ENCODE measurements around the gene CCL19.

The CCL19 gene

DNA sequence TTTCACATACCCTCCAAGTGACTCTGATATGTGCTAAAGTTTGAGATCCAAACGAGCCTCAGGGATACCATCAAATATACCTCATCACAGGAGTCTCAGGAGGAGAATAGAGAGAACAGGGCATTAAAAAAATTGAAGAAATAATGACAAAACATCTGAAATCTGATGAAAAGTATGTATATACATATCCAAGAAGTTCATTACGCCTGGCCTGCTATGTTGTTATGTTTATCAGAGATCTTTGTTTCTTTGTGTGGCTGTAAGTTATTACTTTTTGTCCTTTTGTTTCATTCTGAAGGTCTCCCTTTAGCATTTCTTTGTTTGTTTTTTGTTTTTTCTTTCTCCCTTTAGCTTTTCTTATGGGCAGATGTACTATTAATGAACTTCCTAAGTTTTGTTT lies 2.5 kb upstream of the CCL19 start:
- no peak for DNase-seq

DNA sequence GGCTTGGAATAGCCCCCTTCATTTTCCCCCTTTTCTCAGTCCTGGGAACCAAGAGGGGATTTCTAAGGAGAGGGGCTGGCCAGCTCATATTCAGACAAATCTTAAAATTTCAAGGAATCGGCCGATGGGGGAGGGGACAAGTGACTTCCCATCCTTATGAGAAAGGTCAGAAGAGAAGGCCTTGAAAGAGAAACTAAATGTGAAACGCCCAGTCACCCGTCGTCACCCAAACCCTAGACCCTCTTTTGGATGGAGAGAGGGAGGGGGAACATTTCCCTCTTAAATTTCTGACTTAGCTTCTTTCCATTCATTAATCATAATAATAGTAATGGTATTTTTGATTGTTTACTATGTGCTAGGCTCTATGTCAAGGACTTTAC lies 850 bp upstream of the CCL19 start:
- DNase-seq: no peak

DNA sequence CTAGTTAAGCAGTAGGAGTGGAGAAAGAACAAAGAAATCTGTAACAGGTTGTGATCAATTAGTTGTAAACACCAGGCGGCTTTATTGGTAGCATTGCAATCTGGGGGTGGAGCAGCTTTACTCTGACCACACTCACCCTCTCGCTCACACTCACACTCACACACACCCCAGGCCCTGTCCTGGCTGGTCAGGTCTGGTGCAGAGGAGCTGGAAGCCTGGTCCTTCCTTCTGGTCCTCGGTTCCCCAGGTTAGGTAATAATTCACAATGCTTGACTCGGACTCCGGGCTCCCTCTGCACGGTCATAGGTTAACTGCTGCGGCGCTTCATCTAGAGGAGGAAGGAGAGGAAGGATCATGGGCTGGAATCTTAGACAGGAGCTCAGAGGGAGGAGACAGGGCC lies 1.6 kb downstream of the CCL19 start:
- no peak for DNase-seq

DNA sequence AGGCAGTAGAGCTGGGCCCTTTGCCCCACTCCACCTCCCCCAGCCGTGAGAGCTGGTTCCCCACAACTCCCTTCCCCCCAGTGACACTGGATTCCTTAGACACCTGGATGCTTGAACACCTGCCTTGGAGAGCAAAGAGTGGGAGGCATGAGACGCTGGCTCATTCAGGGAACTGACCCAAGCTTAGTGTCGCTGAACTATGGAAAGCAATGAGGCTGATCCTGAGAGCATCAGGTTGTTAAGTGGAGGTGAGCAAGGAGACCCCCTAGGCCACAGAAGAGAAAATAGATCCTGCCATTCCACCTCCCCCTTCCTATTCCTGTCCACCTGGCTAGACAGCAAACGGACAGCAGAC lies 2.0 kb downstream of the CCL19 start:
- no peak for DNase-seq

DNA sequence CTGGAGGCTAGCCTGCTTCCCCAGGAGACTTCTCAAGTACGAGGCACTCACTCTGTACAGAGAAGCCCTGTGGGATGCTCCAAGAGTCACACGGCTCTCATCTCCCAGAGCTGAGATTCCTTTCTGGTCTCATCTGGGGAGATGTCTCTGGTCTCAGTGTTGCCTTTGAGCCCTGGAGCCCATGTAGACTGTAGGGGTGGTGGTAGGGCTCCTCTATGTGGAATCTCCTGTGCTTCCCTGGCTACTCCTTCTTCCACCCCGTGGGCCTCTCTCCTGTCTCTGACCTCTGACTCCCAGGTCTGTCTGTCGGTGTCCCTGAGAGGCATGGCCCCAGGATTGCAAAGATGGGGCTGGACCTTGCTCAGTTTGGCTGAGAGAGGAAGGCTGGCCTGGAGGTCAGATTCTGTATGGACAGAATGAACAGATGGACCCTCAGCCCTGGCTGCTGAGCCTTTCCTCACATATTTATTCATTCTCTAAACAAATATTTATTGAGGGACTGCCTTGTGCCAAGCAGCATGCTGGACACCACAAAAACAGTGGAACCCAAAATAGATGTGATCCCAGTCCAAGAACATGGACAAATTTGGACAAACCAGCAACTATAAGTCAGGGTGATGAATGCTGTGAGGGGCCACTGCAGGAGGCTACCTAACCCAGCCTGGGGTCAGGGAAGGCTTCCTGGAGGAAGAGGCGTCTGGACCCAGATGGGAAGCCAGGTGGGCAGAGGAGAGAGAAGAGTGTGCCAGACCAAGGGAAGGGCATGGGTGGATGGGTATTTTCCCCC lies 2.6 kb downstream of the CCL19 start:
- DNase-seq: no peak

DNA sequence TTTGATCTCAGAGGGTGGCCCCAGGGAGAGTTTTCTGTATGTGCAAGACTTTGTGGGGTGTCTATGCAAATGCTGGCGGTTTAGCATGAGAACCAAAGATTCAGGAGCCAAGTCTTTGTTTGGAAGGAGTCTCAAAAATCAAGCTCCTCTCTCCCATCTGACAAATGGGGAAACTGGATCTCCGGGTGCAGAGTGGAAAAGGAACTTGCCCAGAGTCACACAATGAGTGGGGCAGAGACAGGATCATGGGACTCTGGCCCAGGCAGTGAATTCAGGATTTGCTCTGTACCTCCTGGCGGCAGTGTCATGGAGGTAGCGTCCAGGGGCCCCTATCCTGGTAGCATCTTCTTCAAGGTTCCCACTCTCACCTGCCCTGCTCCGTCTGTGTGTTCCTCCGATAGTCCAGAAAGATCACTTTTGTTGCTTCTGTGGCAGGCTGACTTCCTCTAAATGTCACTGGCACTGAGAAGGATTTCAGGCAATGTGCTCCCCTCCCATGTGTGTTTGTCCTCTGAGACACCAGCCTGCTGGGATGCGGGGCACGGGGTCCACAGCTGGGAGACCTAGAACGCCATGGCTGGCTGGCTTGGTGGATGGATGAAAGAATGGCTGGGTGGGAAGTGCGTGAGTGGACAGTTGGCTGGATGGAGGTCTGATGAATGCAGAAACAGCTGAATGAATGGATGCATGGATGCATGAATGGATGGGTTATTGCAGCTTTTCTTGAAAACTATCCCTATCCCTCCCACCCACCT lies 3.6 kb downstream of the CCL19 start:
- no peak for DNase-seq

DNA sequence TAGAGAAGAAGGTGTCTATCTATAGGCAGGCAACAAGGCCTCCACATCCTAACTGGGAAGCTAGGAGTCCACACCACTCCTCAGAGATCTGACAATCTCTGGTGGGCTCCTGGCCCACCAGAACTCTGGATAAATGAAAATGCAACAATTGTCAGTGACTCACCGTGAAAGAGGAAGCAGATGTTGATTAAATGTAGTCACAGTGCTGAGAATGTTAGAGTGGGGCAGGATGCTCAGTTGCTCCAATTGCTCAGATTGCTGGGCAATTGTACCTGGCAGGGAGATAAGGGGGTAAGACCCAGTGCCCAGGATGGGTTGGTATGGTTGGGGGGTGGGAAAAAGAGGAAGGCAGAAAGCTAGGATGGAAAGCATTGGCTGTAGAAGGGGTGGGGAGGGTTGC lies 4.3 kb downstream of the CCL19 start:
- DNase-seq: no peak

DNA sequence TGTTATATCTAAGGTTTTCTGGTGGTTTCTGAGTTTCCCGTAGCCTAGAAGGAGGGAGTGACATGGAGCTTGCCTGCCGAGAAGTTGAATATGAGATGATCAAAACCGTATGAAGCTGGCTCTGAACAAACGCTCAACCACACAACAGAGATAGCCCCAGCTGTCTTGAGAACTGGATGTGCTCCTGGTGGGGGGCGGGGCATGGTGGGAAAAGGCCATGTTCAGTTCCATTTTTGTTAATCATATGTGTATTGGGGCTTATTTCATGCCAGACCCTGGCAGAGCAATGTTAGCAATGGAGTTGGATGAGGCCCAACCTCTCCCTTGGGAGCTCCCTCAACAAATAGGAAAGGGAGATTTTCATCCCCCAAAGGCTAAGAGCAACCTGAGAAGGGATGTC lies 4.8 kb downstream of the CCL19 start:
- DNase-seq: no peak

DNA sequence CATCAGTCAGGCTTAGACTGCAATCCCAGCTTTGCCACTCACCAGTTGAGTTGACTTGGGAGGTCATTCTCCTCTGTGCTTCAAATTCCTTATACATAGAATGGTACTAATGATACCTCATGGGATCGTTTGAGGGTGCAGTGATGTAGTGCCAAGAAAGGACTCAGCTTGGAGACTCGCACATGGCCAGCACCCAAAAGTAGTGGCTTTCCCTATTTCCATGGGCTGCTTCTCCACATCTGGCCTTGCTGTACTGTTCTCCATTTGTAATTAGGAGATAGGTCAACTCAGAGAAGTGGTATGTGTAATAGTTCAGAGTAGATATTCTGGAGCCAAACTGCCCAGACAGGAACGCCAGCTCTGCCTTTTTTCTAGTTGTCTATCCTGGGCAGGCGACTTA lies 5.5 kb downstream of the CCL19 start:
- no peak for DNase-seq

DNA sequence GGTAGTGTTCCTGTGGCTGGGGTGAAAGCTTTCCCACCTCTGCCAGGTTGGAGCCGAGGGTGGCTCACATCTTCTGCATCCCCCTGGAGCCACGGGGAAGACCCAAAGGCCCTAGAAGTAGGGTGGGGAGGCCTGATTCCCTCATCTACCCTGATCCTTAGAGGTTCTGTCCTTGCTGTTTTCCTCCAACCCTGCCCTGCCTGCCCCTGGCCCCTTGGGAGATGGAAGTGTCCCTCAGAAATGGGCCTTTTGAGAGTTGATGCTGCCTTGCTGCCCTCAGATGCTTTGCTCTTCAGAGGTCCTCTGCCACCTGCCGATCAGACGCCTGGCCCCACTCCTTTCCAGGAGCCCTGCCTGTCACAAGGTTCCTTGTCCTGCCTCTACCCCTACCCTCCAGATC lies 6.3 kb downstream of the CCL19 start:
- DNase-seq: no peak

DNA sequence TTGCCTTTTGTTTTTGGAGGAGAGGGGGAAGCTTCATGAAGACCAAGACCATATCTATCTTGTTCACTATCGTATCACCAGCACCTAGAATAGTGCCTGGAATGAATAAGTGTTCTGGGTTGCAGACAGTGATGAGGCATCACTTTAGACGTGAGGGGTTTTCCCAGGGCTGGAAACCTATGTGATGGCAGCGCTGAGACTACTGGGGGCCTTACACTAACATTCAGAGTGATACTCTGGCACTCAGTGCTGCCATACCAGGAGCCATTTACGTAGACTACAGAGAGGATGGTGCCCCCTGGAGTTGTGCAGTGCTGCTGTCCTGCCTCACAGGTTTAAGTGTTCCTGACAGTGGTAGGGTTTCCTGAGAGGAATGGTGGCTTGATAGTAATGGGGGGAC lies 6.9 kb downstream of the CCL19 start:
- no peak for DNase-seq

DNA sequence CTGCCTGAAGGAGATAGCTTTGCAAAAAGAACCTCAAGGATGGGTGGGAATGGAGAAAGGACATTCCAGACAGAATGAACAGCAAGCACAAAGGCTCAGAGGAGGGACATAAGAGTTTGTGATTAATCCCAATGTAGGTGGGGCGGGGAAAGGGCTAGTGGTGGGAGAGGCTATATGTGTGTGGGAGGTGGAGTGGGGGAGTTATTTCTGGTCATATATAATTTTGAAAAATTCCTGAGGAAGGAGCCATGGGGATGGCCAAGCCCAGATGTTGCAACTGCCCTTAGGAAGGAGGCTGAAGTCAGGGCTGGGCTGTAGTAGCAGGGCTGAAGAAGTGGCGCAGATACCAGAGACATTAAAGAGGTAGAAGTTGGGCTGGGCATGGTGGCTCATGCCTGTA lies 15.2 kb downstream of the CCL19 start:
- DNase-seq: no peak

DNA sequence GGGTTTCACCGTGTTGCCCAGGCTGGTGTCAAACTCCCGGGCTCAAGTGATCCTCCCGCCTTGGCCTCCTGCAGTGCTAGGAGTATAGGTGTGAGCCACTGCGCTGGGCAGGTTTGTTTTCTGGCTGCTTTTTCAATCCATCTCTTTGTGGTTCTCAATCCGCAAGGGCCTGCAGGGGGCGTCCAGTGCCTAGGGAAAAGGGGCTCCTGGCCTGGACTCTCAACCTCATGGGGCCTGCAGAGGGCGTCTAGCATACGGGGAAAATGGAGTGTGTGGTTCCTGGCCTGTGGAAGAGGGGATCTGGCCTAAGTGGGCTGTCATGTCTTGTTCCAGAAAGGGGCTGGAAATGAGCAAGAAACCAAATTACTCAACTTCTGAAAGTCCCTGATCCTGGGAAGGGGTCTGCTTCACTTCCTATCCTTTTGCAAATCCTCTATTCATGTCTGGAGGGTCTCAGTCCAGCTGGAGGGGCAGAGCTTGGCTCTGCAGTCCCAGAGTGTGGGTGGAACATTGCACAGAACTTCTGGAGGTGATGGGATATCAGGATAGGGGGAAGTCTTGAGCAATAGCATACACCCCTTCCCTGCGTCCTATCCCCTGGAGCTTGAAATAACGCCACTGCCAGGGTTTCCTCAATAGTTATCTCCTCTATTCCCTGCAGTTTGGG lies 15.9 kb downstream of the CCL19 start:
- peak; percentile 57 for DNase-seq

DNA sequence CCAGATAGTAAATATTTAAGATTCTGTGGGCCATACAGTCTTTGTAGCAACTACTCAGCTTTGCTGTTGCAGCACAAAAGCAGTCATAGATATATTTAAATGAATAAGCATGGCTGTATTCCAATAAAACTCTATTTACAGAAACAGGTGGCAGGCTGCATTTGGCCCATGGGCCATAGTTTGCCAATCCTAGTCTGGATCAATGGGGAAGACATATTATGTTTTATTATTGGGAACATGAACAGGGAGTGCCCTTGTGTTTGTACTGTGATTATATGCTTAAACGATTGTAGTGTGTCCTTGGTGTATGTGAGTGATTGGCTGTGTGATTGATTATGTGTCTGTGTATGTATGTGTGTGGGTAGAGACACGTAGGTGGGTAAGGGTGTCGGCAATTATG lies 16.6 kb downstream of the CCL19 start:
- no peak for DNase-seq

DNA sequence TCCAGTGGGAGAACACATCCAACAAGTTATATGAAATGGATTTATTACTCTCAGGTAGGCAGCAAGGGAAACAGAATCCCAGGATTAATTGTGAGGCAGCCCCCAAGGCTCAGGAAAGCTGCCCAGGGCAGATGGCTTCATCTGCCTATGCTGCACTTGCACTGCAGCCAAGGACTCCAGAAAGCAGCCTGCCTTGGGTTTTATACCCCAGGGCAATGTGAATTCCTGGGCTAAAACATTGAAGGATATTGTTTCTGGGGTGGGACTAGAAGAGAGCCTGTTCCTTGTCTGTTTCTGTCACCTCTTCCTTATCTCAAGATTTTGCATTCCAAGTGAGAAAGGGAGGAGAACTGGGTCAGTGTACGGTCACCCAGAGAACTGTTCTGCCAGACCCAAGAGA lies 19.8 kb downstream of the CCL19 start:
- no peak for DNase-seq

DNA sequence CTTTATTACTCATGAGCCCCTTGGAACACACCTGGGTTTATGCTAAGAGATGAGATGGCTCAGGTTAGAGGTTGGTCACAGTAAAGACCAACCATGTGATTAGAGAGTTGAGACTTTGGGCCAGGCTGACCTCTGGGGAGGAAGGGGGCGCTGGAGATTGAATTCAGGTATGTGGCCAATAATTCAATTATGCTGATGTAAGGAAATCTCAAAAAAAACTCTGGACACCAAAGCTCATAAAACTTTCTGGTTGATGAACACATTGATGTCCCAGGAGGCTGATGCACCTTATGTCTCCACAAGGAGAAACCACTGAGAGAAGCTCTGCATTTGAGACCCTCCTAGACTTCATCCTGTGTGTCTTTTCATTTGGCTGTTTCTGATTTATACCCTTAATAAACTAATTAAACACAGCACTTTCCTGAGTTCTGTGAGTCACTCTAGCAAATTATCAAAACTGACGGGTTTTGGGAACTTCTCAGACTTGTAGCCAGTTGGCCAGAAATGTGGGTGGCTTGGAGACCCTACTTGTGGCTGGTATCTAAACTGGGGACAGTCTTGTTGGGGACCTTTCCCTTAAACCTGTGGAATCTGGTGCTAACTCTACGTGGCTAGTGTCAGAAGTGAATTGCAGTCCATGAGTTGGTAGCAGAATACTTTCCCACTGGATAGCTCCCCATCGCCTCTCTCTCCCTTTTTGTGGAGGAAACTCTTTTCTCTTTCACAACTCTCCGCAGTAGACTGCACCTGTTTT lies 21.1 kb downstream of the CCL19 start:
- DNase-seq: no peak

DNA sequence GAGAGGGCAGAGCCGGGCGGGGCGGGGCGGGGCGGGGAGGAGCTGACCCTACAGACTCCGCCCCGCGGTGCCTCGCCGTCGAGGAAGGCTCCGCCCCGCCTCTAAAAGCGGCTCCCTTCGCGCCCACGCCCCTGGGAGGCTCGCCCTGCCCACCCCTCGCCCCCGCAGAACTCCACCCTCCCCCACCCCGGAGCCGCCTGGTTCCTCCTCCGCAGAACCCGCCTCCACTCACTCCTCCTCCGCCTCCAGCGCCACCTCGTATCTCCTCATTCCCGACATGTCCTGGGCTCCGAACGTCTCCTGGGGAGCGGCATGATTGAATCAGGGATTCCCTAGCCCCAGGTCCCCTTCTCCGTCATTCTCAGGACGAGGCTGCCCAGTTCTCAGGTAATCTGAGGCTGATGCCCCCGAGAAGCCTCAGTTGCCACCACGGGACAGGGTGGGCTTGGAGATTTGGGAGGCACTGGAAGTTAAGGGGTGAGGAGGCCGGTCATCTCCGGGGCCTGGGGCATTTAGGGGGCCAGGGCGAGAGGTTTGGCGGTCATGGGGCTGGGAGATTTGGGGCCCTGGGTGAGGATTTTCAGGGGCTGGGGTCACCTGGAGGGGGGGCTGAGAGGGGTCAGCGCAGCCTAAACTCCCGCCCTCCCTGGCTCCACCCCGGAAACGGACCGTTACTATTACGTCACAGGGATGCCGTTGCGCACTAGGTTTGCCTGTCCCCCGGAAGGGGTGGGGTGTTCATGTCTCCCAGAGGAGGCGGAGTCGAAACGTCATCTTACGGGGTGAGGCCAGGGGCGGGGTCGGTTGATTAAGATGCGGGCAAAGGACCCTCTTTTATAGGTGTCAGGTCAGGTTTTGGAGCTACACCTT lies 25.5 kb downstream of the CCL19 start:
- peak; percentile 98 for DNase-seq

DNA sequence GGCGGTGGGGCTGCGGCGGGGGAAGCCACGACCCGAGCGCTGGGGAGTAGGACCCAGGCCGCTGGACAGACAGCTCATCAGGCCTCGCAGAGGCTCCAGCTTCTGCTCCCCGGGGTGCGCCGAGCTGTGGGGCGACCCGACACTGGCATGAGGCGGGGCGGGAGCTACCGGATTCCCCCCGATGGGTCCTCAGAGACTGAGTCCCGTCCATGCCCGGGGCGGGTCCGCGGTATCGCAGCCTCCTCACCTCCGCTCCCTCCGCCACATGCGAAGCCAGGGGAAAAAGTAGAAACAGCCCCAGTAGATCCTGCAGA lies 26.1 kb downstream of the CCL19 start:
- DNase-seq: no peak

DNA sequence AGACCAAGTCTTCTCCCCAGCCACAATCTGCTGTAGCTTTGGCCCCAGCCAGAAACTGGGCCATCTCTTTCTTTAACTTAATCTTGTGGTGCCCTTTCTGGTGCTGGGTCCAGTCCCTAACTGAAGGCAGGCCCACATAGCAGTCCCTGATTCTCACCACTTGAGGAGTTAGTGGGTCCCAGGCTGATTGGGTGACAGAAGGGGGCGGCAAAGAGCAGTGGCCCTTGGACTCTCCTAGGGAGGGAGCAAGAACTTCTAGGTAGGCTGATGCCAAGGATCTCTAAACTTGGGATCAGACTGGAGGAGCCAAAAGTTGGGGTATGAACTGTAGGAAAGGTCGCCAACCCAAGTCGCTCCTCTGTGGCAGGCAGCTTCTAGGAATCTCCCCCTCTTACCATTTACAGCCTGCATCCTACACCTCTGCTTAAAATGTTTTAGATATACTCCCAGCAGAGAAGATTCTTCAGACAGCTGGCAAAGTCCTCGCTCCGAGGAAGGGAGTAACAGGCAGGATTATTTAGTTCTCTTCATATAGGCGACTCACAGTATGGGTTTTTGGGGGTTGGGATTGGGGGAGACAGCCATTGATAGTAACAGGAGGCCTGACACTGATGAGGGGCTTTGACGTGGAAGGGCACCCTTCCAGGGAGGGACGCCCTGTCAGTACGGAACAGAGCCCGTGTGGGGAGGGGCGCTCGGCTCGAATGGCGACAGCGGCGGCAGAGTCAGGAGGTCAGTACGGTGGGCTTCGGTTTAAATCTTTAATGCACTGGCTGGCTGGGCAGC lies 26.6 kb downstream of the CCL19 start:
- DNase-seq: peak; percentile 22

DNA sequence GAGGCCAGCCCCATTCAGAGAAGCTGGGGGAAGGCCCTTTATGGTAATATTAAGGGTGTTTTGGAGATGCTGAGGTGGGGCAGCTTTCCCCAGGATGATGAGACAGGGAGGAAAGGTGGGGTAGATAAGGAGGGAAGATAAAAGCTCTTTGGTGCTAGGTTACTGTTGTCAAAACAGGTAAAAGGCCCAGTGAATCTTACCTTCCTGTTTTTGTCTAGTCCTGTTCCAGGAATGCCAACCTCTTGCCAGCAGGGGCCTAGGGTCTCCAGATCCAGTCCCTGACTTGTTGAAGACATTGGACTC lies 27.8 kb downstream of the CCL19 start:
- DNase-seq: no peak

DNA sequence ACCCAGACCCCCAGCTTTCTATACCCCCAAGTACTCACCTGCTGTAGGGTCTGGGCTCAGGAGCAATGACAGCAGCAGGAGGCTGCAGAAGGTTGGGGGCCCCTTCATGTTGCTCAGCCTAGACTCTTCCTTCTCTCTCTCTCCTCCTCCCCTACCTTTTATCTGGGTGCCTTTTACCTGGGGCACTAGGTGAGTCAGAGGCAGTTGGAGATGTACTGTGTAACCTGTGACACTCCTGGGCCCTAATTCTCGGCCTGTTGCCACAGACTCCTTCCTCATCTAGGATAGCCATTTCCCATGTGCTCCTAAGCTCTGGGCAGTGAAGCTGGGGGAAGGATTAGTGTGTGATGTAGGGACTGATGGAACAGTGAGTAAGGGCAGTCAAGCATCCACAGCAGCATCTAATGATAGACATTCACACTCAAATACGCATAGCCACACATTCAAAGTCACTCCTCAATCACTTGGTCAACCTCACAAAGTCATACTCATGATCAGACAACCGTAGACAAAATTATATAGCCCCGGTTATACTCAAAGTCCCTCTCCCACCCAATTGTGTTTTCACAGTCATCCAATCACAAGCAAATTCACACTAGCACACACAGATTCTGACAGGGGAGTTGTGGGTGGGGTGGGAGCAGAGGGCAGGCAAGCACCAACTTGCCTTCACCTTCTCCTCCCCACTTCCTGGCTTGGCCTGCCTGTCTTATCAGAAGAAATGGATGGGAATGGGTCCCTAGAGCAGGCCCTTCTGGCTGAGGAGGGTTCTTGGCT lies 28.4 kb downstream of the CCL19 start, which contains the start of gene CCL27:
Gene CCL27, minus strand, starts transcription at position 132 of the 777 bp plus-strand sequence. Its CDS starts 24 bp downstream, at position 108.
- DNase-seq: no peak

Data from NCI-H345 (cell line).